HCT116 (cell line): ENCODE measurements around the gene MYBPC2.

Source experiments
- CTCF ChIP-seq, 3 experiments: fragments of 200-600 bp in 1 of 3; sonication (generic) in 1 of 3; IDR thresholded peaks in 2 of 3; conservative IDR thresholded peaks in 1 of 3; 2 replicates each; pipeline ENCODE4 v1.5.1; 2012 to 2017; ENCODE audit warnings: low read depth in 2 of 3, low read length in 2 of 3, antibody characterized with exemption in 1 of 3, borderline replicate concordance in 1 of 3, control low read depth in 1 of 3, mild to moderate bottlenecking in 1 of 3, mixed read lengths in 1 of 3, mixed run types in 1 of 3, moderate library complexity in 1 of 3; ENCODE audit not compliant: insufficient read depth in 1 of 3
- EZH2 ChIP-seq: fragments of 200-600 bp; sonication (generic); IDR thresholded peaks from 2 replicates; pipeline ENCODE4 v1.6.1; 2017; ENCODE audit warnings: antibody characterized with exemption, mixed run types
- EZH2phosphoT487 ChIP-seq: fragments of 200-600 bp; IDR thresholded peaks from 2 replicates; pipeline ENCODE4 v1.6.1; 2018; ENCODE audit warnings: antibody characterized with exemption, borderline replicate concordance
- POLR2A ChIP-seq: IDR thresholded peaks from 2 replicates; pipeline ENCODE4 v1.7.0; 2011; ENCODE audit warnings: borderline replicate concordance; ENCODE audit not compliant: insufficient read depth, insufficient read length; ENCODE audit errors: extremely low read depth
- RAD21 ChIP-seq: IDR thresholded peaks from 2 replicates; pipeline ENCODE4 v1.6.1; 2012; ENCODE audit warnings: low read depth, mild to moderate bottlenecking
- TCF7L2 ChIP-seq: IDR thresholded peaks from 2 replicates; pipeline ENCODE4 v1.7.0; 2011; ENCODE audit warnings: borderline replicate concordance, inconsistent platforms; ENCODE audit not compliant: insufficient read depth, insufficient read length; ENCODE audit errors: extremely low read depth
- YY1 ChIP-seq: IDR thresholded peaks from 2 replicates; pipeline ENCODE4 v1.6.1; 2011; ENCODE audit warnings: low read length, low read depth, moderate library complexity, mild to moderate bottlenecking; ENCODE audit not compliant: insufficient replicate concordance; ENCODE audit errors: extremely low read depth
- ZNF274 ChIP-seq: fragments of 200-500 bp; sonication (Bioruptor generic); IDR thresholded peaks from 2 replicates; pipeline ENCODE4 v1.6.1; 2014; ENCODE audit warnings: mild to moderate bottlenecking, low read depth, low read length, inconsistent platforms
- TF ChIP-seq, protein P1 (sequence below): IDR thresholded peaks from 2 replicates; pipeline ENCODE4 v1.6.1; 2012
- TF ChIP-seq, protein P2 (sequence below): IDR thresholded peaks from 2 replicates; pipeline ENCODE4 v1.6.1; 2012; ENCODE audit warnings: low read depth

GRCh38 chr19:50432221-50433028 is at the start of gene MYBPC2:
- TF ChIP-seq POLR2A (no peak), CTCF (IDR thresholded peaks at IDR 0.05 in 2 of 3, conservative IDR thresholded peaks at IDR 0.05 in 1 of 3; ENCODE audit: borderline replicate concordance in 1 of 3, insufficient read depth in 1 of 3, low read depth in 2 of 3, low read length in 2 of 3) (no peak), ZNF274 (no peak), RAD21 (no peak), YY1 (no peak), TCF7L2 (no peak), EZH2phosphoT487 (no peak), EZH2 (no peak)
- TF ChIP-seq, protein P1, sequence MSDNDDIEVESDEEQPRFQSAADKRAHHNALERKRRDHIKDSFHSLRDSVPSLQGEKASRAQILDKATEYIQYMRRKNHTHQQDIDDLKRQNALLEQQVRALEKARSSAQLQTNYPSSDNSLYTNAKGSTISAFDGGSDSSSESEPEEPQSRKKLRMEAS: no peak
- TF ChIP-seq, protein P2, sequence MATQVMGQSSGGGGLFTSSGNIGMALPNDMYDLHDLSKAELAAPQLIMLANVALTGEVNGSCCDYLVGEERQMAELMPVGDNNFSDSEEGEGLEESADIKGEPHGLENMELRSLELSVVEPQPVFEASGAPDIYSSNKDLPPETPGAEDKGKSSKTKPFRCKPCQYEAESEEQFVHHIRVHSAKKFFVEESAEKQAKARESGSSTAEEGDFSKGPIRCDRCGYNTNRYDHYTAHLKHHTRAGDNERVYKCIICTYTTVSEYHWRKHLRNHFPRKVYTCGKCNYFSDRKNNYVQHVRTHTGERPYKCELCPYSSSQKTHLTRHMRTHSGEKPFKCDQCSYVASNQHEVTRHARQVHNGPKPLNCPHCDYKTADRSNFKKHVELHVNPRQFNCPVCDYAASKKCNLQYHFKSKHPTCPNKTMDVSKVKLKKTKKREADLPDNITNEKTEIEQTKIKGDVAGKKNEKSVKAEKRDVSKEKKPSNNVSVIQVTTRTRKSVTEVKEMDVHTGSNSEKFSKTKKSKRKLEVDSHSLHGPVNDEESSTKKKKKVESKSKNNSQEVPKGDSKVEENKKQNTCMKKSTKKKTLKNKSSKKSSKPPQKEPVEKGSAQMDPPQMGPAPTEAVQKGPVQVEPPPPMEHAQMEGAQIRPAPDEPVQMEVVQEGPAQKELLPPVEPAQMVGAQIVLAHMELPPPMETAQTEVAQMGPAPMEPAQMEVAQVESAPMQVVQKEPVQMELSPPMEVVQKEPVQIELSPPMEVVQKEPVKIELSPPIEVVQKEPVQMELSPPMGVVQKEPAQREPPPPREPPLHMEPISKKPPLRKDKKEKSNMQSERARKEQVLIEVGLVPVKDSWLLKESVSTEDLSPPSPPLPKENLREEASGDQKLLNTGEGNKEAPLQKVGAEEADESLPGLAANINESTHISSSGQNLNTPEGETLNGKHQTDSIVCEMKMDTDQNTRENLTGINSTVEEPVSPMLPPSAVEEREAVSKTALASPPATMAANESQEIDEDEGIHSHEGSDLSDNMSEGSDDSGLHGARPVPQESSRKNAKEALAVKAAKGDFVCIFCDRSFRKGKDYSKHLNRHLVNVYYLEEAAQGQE: no peak
